HepG2 (cell line): ENCODE measurements around the gene GJD4. TPM values are rescaled to one million over a fixed set of nuclear protein-coding genes. Genes with fewer than 3 reads are reported as not detected.

Experiments
- ATAC-seq: fragments of 200-7000 bp; cut with Tn5 transposase; 3 replicates; pipeline ENCODE4 v1.9.1; 2020; ENCODE audit warnings: mild to moderate bottlenecking, moderate library complexity
- BruUV-seq: library from RNA; stranded (reverse); fragments of 400-500 nt; replicated peaks from 2 replicates; lab custom pipeline; 2021; lab: Mats Ljungman, UMichigan
- CTCF ChIA-PET: fragments of 300-600 bp; formaldehyde crosslinking; extraction: SDS; loops from one replicate; lab custom pipeline; 2021; ENCODE audit warnings: low total read pairs, inconsistent platforms, low intra/inter-chr PET ratio; lab: Yijun Ruan, JAX
- POLR2A ChIA-PET: fragments of 350-600 bp; sonication (Branson Sonifier 250); formaldehyde crosslinking; loops from one replicate; lab custom pipeline; 2020; ENCODE audit warnings: antibody characterized with exemption, inconsistent platforms; lab: Yijun Ruan, JAX
- DNase-seq: peaks from one replicate; pipeline ENCODE4 v3.0.0-alpha.2; 2015; ENCODE audit warnings: low spot score
- FAIRE-seq: peaks from 3 replicates; lab custom pipeline; 2011; peaks lifted over from hg19 to GRCh38; lab: Jason Lieb, UNC
- H2AFZ ChIP-seq: one replicate; pipeline ENCODE4 v1.6.1; 2011; ENCODE audit warnings: low read length, inconsistent platforms
- H3K27ac ChIP-seq: fragments of 300-600 bp; 3 replicates; pipeline ENCODE4 v1.8.0; 2011; ENCODE audit warnings: mixed run types, mild to moderate bottlenecking, mixed read lengths, low read length, inconsistent platforms; ENCODE audit not compliant: insufficient read depth; ENCODE audit errors: extremely low read length
- H3K27me3 ChIP-seq, 2 experiments: fragments of 200-600 bp in 1 of 2; 2 replicates in 1 of 2; 3 replicates in 1 of 2; pipeline versions ENCODE4 v1.6.0 to v1.8.0; 2011; ENCODE audit warnings: low read length in 2 of 2, mild to moderate bottlenecking in 2 of 2, moderate library complexity in 2 of 2, inconsistent platforms in 1 of 2; ENCODE audit not compliant: insufficient read depth in 2 of 2, control insufficient read depth in 1 of 2
- H3K36me3 ChIP-seq, 2 experiments: fragments of 200-600 bp in 1 of 2; replicated peaks in 1 of 2; 2 replicates in 1 of 2; 3 replicates in 1 of 2; pipeline versions ENCODE4 v1.5.1 to v1.8.0; 2011; ENCODE audit warnings: low read length in 2 of 2, inconsistent platforms in 1 of 2; ENCODE audit not compliant: insufficient read depth in 2 of 2, control insufficient read depth in 1 of 2
- H3K4me1 ChIP-seq: 2 replicates; pipeline ENCODE4 v1.5.1; 2012; ENCODE audit warnings: low read length, inconsistent platforms; ENCODE audit not compliant: insufficient read depth
- H3K4me2 ChIP-seq: 2 replicates; pipeline ENCODE4 v1.6.0; 2011; ENCODE audit warnings: low read depth, low read length, inconsistent platforms
- H3K4me3 ChIP-seq, 3 experiments: fragments of 200-600 bp in 1 of 3; sonication (generic), shearing (Covaris generic) in 1 of 3; replicated peaks in 1 of 3; 2 replicates each; pipeline ENCODE4 v1.5.1; 2011 to 2016; ENCODE audit warnings: low read length in 3 of 3, inconsistent platforms in 2 of 3, low read depth in 2 of 3, mild to moderate bottlenecking in 2 of 3, control low read depth in 1 of 3, mixed read lengths in 1 of 3; ENCODE audit not compliant: insufficient read depth in 1 of 3
- H3K79me2 ChIP-seq: one replicate; pipeline ENCODE4 v1.6.1; 2011; ENCODE audit warnings: low read length, inconsistent platforms; ENCODE audit not compliant: insufficient read depth
- H3K9ac ChIP-seq: 2 replicates; pipeline ENCODE4 v1.6.0; 2011; ENCODE audit warnings: mild to moderate bottlenecking, low read depth, low read length, inconsistent platforms; ENCODE audit not compliant: insufficient read depth
- H3K9me3 ChIP-seq: 2 replicates; pipeline ENCODE4 v1.5.1; 2012; ENCODE audit warnings: mild to moderate bottlenecking, low read length
- H4K20me1 ChIP-seq: 2 replicates; pipeline ENCODE4 v1.6.0; 2011; ENCODE audit warnings: inconsistent platforms, mild to moderate bottlenecking, low read length, moderate library complexity; ENCODE audit not compliant: insufficient read depth
- ARNT2 ChIP-seq: sonication (generic); formaldehyde crosslinking; IDR thresholded peaks from 2 replicates; pipeline ENCODE4 v1.8.0; 2022; ENCODE audit warnings: mild to moderate bottlenecking, low read depth, missing genetic modification reagents, moderate library complexity
- FOSL2 ChIP-seq: sonication (generic); formaldehyde crosslinking; IDR thresholded peaks from 2 replicates; pipeline ENCODE4 v1.4.0; 2020; ENCODE audit warnings: missing genetic modification reagents
- GPN1 ChIP-seq: sonication (generic); formaldehyde crosslinking; IDR thresholded peaks from 2 replicates; pipeline ENCODE4 v1.5.1; 2020; ENCODE audit warnings: missing genetic modification reagents, borderline replicate concordance
- GZF1 ChIP-seq: sonication (generic); formaldehyde crosslinking; IDR thresholded peaks from 2 replicates; pipeline ENCODE4 v1.5.1; 2020; ENCODE audit warnings: mild to moderate bottlenecking, missing genetic modification reagents
- KLF13 ChIP-seq: sonication (generic); formaldehyde crosslinking; IDR thresholded peaks from 2 replicates; pipeline ENCODE4 v1.4.0; 2020; ENCODE audit warnings: mild to moderate bottlenecking, missing genetic modification reagents
- MED8 ChIP-seq: sonication (generic); formaldehyde crosslinking; IDR thresholded peaks from 2 replicates; pipeline ENCODE4 v1.8.1; 2023; ENCODE audit warnings: mild to moderate bottlenecking, missing genetic modification reagents; ENCODE audit not compliant: insufficient replicate concordance
- NAIF1 ChIP-seq: sonication (generic); formaldehyde crosslinking; IDR thresholded peaks from 2 replicates; pipeline ENCODE4 v1.5.0; 2020; ENCODE audit warnings: mild to moderate bottlenecking, missing genetic modification reagents, borderline replicate concordance
- NCOA2 ChIP-seq: sonication (generic); formaldehyde crosslinking; IDR thresholded peaks from 2 replicates; pipeline ENCODE4 v1.8.0; 2022; ENCODE audit warnings: inconsistent platforms
- SMAD9 ChIP-seq: sonication (generic); formaldehyde crosslinking; IDR thresholded peaks from 2 replicates; pipeline ENCODE4 v1.5.1; 2020; ENCODE audit warnings: mild to moderate bottlenecking, missing genetic modification reagents
- SMC3 ChIP-seq: IDR thresholded peaks from 2 replicates; pipeline ENCODE4 v1.6.1; 2011; ENCODE audit warnings: low read length, improper control_type of control experiment
- TOE1 ChIP-seq: sonication (generic); formaldehyde crosslinking; IDR thresholded peaks from 2 replicates; pipeline ENCODE4 v1.4.0; 2020; ENCODE audit warnings: mild to moderate bottlenecking, missing genetic modification reagents
- ZBTB42 ChIP-seq: sonication (generic); formaldehyde crosslinking; IDR thresholded peaks from 2 replicates; pipeline ENCODE4 v1.5.0; 2020; ENCODE audit warnings: mild to moderate bottlenecking, missing genetic modification reagents
- ZNF24 ChIP-seq: fragments of 450-650 bp; IDR thresholded peaks from 2 replicates; pipeline ENCODE4 v1.6.1; 2017; ENCODE audit warnings: antibody characterized with exemption, mild to moderate bottlenecking
- ZNF430 ChIP-seq: sonication (generic); formaldehyde crosslinking; IDR thresholded peaks from 2 replicates; pipeline ENCODE4 v1.9.0; 2021; ENCODE audit warnings: mild to moderate bottlenecking, missing genetic modification reagents
- ZNF550 ChIP-seq: sonication (generic); formaldehyde crosslinking; IDR thresholded peaks from 2 replicates; pipeline ENCODE4 v1.4.0; 2020; ENCODE audit warnings: mild to moderate bottlenecking, missing genetic modification reagents, borderline replicate concordance
- ZNF567 ChIP-seq: sonication (generic); formaldehyde crosslinking; IDR thresholded peaks from 2 replicates; pipeline ENCODE4 v1.8.1; 2023; ENCODE audit warnings: mild to moderate bottlenecking, missing genetic modification reagents, borderline replicate concordance
- ZNF7 ChIP-seq: IDR thresholded peaks from 2 replicates; pipeline ENCODE4 v1.6.1; 2016; ENCODE audit warnings: missing biosample characterization, missing genetic modification reagents
- WGBS: methylation state at CpG from one replicate; pipeline ENCODE4 v1.1.6; 2017; ENCODE audit warnings: low lambda C conversion rate; 5-methylcytosine and 5-hydroxymethylcytosine counted together
- in situ Hi-C: cut with HindIII; loops from 2 replicates; pipeline ENCODE4 v1.10.0; 2017; ENCODE audit warnings: low pct_unique_long_range_greater_than_20kb; ENCODE audit not compliant: extremely low pct_ligation_motif_present
- intact Hi-C: fragments of 100-400 bp; cut with micrococcal nuclease; formaldehyde crosslinking; loops from one replicate; pipeline ENCODE4 v1.10.0; 2022; ENCODE audit not compliant: unreplicated experiment
- polyA plus RNA-seq, 8 experiments: library from polyadenylated mRNA; depleted of rRNA in 3 of 8; stranded (reverse) in 7 of 8; unstranded in 1 of 8; fragments of >200 nt; fragmentation: Illumina TruSeq in 4 of 8; extraction: Trizol in 4 of 8; gene quantifications; 2 replicates each; pipeline versions ENCODE4 v1.2.1 to v1.2.3, GENCODE V29; 2011 to 2016; ENCODE audit warnings: low read depth in 4 of 8, missing spikeins in 1 of 8, mixed read lengths in 1 of 8; ENCODE audit not compliant: insufficient read depth in 1 of 8
- total RNA-seq, 5 experiments: library from RNA; depleted of rRNA; stranded (reverse); fragments of >200 nt; fragmentation: Illumina TruSeq; extraction: Trizol; gene quantifications; 2 replicates each; pipeline ENCODE4 v1.2.3, GENCODE V29; 2016; ENCODE audit warnings: low read depth in 1 of 5

GJD4 gene
- total and polyA plus RNA-seq, 2 of the 13 experiments (the other 11 are each of a cell fraction or from before 2014, with no cell fraction given), result not detected

- no peaks in the 10 kb centered on the region for H3K9me3 ChIP-seq
- DNase-seq (no peak), ATAC-seq (no peak), FAIRE-seq (no peak)
- in situ Hi-C loops, result no loop called here
- H2AFZ ChIP-seq, result no peak overlapping the region
- H3K27ac ChIP-seq, result no peak overlapping the region
- BruUV-seq, result no TSS peak
- peaks cover 10% of the 10 kb centered on the region for H3K4me1 ChIP-seq
- intact Hi-C loops, result no loop called here
- ChIA-PET POLR2A (no interaction called here), CTCF (no interaction called here)
- TF ChIP-seq GPN1 (CRISPR knock-in tag), result no peak
- no peak for TF ChIP-seq ZNF550 (CRISPR knock-in tag)
- no peak for TF ChIP-seq NCOA2 (CRISPR knock-in tag)
- no peak for TF ChIP-seq ZNF7
- no peak for TF ChIP-seq ZNF24
- no peak for TF ChIP-seq ARNT2 (CRISPR knock-in tag)
- TF ChIP-seq ZNF430 (CRISPR knock-in tag), result no peak
- TF ChIP-seq GZF1 (CRISPR knock-in tag), result no peak
- no peak for TF ChIP-seq MED8 (CRISPR knock-in tag)
- no peak overlapping the region for H3K4me2 ChIP-seq
- no peaks in the 10 kb centered on the region for H3K36me3 ChIP-seq
- WGBS, result 23% methylated on average over 3 of the region's 3 CpGs
- H3K79me2 ChIP-seq, result no peaks in the 10 kb centered on the region
- no peaks in the 10 kb centered on the region for H4K20me1 ChIP-seq
- peaks cover 0 to 1% of the 10 kb centered on the region in 2 experiments; a peak in 2 of 5 replicates for H3K27me3 ChIP-seq
- no peak overlapping the region for H3K4me3 ChIP-seq
- no peak overlapping the region for H3K9ac ChIP-seq
Measured at GRCh38 chr10:35595106-35595505, 10.0 kb upstream of the GJD4 start.

GRCh38 chr10:35598379-35598778 is 6.8 kb upstream of the GJD4 start:
- DNase-seq (peak; percentile 13), FAIRE-seq (peak; percentile 15), ATAC-seq (peak; percentile 87)
- ChIA-PET POLR2A (no interaction called here), CTCF (interaction anchor here (0.7 to 2.2 kb wide), 2 partner anchors 359 to 478 kb away, joined by 3 to 7 read pairs; no protein-coding TSS in a partner anchor)
- Histone ChIP-seq H3K9me3 (no peaks in the 10 kb centered on the region), H2AFZ (no peak overlapping the region), H3K4me2 (no peak overlapping the region), H3K9ac (no peak overlapping the region), H3K4me1 (peaks cover 10% of the 10 kb centered on the region), H3K79me2 (no peaks in the 10 kb centered on the region), H3K36me3 (no peaks in the 10 kb centered on the region), H3K27ac (no peak overlapping the region), H3K4me3 (no peak overlapping the region), H4K20me1 (no peaks in the 10 kb centered on the region), H3K27me3 (peaks cover 0 to 1% of the 10 kb centered on the region in 2 experiments; a peak in 1 of 5 replicates)
- BruUV-seq, result no TSS peak
- WGBS, result 7% methylated on average over 6 of the region's 6 CpGs
- in situ Hi-C loops (no loop called here), intact Hi-C loops (no loop called here)
- no peak for TF ChIP-seq ZNF567 (CRISPR knock-in tag)
- no peak for TF ChIP-seq KLF13 (CRISPR knock-in tag)
- no peak for TF ChIP-seq ZBTB42 (CRISPR knock-in tag)
- TF ChIP-seq NAIF1, result no peak
- no peak for TF ChIP-seq SMAD9 (CRISPR knock-in tag)
- TF ChIP-seq TOE1, result no peak
- TF ChIP-seq FOSL2 (CRISPR knock-in tag), result no peak
- TF ChIP-seq SMC3, result peak; percentile 45
